ENCODE data around the gene TAS2R40. TPM values are rescaled to one million over a fixed set of nuclear protein-coding genes. Genes with fewer than 3 reads are reported as not detected.
"Not testable (repeated sequence)": the region's sequence is repeated elsewhere in the genome, so short reads cannot be mapped to it uniquely, and the experiment has no call there.

Gene TAS2R40
- not detected for total RNA-seq

DNA sequence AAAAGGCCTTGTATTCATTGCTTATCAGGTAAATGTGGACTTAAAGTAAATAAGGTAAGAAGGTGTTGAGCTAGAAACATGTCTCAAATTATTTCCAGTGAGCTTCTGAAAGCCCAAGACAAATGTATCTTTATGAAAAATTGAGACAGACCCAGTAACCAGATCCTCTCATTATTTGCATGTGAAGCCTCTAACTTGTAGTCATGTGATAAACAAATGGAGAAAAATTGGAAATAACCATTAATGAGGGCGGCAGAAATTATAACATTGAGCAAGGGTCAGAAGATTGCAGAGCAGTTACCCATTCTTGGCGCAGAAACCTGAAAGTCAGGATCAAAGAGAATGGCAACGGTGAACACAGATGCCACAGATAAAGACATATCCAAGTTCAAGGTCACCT, at the start of gene TAS2R40:
Gene TAS2R40, plus strand, starts transcription at position 301 of the 400 bp plus-strand sequence. Its CDS starts 42 bp downstream, at position 343.
- H3K9me3 ChIP-seq (ENCODE audit: low read depth, low read length), result no peaks in the 10 kb centered on the region
- H3K4me1 ChIP-seq (ENCODE audit: insufficient read depth, low read length), result peaks cover 24% of the 10 kb centered on the region
- no peak within 1 kb of the TSS for H3K4me3 ChIP-seq (ENCODE audit: low read length)
- H3K27me3 ChIP-seq (ENCODE audit: insufficient read depth, low read length), result no peaks in the 10 kb centered on the region

DNA sequence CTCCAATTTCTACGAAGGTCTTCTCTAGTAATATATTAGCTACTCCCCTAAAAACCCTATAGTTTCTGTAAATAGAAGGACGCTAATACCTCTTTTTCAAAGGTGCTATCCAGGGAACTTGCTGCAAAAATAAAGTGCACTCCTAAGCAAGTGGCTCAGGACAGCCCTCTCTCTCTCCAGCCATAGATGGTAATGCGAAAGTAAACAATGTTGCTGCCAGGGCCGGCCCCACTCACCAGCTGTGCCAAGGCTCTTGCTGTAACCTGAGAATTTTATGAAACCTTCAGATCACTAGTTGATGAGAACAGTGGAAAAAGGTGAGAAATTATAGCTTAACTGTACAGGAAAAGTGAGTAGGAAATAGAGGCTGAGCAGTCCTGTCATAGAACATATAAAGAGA, 49.5 kb upstream of the TAS2R40 start:
- peaks cover 2% of the 10 kb centered on the region for H3K9me3 ChIP-seq (ENCODE audit: low read depth, low read length)
- no peak overlapping the region for H3K4me3 ChIP-seq (ENCODE audit: low read length)
- H3K4me1 ChIP-seq (ENCODE audit: insufficient read depth, low read length), result no peaks in the 10 kb centered on the region
- no peaks in the 10 kb centered on the region for H3K27me3 ChIP-seq (ENCODE audit: insufficient read depth, low read length)

DNA sequence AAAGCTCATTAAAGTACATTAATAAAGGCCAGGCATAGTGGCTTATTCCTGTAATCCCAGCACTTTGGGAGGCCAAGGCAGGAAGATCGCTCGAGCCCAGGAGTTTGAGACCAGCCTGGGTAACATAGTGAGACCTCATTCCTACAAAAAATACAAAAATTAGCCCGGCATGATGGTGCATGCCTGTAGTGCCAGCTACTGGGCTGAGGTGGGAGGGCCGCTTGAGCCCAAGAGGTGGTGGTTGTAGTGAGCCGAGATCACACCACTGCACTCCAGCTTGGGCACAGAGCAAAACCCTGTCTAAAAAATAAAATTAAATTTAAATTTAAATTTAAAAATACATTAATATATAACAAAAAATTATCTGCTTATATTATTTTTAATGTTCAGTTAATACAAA, 45.7 kb upstream of the TAS2R40 start:
- Histone ChIP-seq H3K4me3 (ENCODE audit: low read length) (no peak overlapping the region), H3K27me3 (ENCODE audit: insufficient read depth, low read length) (no peaks in the 10 kb centered on the region), H3K4me1 (ENCODE audit: insufficient read depth, low read length) (no peaks in the 10 kb centered on the region), H3K9me3 (ENCODE audit: low read depth, low read length) (peaks cover 13% of the 10 kb centered on the region)

DNA sequence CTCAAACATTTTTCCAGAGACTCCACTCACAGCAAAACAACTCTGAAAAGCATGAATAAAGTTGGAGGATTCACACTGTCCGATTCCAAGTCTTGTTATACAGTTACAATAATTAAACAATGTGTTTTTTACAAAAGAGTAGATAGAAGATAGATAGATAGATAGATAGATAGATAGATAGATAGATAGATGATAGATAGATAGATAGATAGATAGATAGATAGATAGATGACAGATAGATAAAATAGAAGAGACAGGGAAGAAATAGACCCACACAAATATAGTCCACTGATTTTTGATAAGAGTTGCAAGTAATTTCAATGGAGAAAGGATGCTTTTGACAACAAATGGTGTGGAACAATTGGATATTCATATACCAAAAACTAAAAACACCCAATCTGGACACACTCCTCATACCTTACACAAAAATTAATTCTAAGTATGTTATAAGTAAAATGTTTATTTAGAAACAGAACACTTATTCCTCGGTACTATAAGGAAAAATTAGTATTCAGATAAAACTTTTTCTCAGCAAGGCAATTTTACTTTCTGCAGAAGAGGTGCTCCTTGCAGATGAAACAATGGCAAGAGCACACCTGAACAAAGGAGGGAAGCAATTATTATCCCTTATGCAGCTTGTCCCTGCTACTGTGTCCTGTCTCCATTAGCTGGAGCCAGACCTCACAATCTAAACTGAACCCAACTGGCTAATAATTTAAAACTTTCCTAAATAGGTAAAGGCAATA, 44.3 kb upstream of the TAS2R40 start:
- Histone ChIP-seq H3K27me3 (ENCODE audit: insufficient read depth, low read length) (no peaks in the 10 kb centered on the region), H3K9me3 (ENCODE audit: low read depth, low read length) (peaks cover 13% of the 10 kb centered on the region), H3K4me3 (ENCODE audit: low read length) (no peak overlapping the region), H3K4me1 (ENCODE audit: insufficient read depth, low read length) (no peaks in the 10 kb centered on the region)

DNA sequence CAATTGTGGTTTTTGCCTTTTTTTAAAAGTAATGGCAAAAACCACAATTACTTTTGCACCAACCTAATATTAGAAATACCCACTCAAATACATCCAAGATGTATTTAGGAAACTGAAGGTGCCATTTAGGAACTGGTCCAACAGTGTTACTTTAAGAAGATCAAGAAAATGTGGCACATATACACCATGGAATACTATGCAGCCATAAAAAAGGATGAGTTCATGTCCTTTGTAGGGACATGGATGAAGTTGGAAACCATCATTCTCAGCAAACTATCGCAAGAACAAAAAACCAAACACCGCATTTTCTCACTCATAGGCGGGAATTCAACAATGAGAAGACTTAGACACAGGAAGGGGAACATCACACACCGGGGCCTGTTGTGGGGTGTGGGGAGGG, 41.1 kb upstream of the TAS2R40 start:
- peaks cover 13% of the 10 kb centered on the region for H3K9me3 ChIP-seq (ENCODE audit: low read depth, low read length)
- H3K4me3 ChIP-seq (ENCODE audit: low read length); H3K27me3 ChIP-seq (ENCODE audit: insufficient read depth, low read length); H3K4me1 ChIP-seq (ENCODE audit: insufficient read depth, low read length): not testable (repeated sequence)

DNA sequence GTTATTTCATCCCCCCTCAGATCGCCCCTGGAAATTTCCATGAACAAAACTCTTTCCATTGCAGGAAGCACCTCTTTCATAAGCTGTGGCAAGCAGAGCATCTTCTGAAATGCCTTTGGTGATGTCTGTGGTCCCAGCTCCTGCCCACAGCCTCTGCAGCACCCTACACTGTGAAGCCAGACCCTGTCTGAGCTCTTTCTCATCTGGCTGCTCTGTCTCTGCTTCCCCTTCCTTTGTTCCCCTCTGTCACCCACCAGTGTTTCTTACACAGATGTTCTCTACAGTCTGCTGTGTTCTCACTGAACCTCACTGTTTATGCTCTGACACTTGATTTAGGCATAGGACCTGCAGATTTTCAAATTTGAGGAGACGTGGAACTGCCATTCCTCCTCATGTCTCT, 40.5 kb upstream of the TAS2R40 start:
- no peaks in the 10 kb centered on the region for H3K27me3 ChIP-seq (ENCODE audit: insufficient read depth, low read length)
- peaks cover 13% of the 10 kb centered on the region for H3K9me3 ChIP-seq (ENCODE audit: low read depth, low read length)
- H3K4me3 ChIP-seq (ENCODE audit: low read length), result no peak overlapping the region
- no peaks in the 10 kb centered on the region for H3K4me1 ChIP-seq (ENCODE audit: insufficient read depth, low read length)

DNA sequence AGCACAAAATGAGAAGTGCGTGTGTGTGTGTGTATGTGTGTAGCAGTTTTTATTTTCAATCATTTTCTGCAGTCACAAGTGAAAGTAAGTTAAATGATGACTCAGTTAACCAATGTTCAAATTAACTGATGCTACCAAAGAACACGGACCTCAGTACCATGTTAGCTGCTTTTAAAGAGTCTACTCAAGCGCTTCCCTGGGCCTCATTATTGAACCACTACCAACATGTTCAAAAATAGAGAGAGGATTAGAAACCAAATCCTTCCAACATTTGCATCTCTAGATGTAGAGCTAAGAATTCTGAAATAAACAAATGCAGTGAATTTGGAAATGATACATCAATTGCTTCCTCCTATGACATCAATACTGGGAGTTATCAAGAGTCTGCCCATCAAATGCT, 38.8 kb upstream of the TAS2R40 start, which contains the start of gene TAS2R39:
Gene TAS2R39, plus strand, starts transcription at position 396 of the 400 bp plus-strand sequence. Its CDS starts 0 bp downstream, at position 396.
- H3K4me1 ChIP-seq (ENCODE audit: insufficient read depth, low read length), result no peaks in the 10 kb centered on the region
- no peaks in the 10 kb centered on the region for H3K27me3 ChIP-seq (ENCODE audit: insufficient read depth, low read length)
- H3K4me3 ChIP-seq (ENCODE audit: low read length), result no peak within 1 kb of the TSS
- H3K9me3 ChIP-seq (ENCODE audit: low read depth, low read length), result peaks cover 4% of the 10 kb centered on the region

DNA sequence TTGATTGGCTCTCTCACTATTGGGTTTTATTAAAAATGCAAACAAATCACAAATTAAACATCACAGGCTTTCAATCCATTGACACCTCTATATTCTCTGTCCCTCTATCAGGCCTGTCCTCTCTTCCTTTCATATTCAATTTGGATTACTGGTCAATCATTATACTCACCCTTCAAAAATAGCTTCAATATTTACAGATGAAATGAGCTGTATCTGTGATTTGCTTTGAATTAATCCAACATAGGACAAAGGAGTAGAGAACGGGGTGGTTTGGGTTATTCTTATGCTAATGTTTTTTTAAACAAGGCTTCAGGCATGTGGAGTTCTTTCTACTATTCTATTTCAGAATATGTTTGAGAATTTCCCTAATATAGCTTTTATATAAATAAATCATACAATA, 36.3 kb upstream of the TAS2R40 start:
- Histone ChIP-seq H3K4me3 (ENCODE audit: low read length) (no peak overlapping the region), H3K27me3 (ENCODE audit: insufficient read depth, low read length) (no peaks in the 10 kb centered on the region), H3K9me3 (ENCODE audit: low read depth, low read length) (no peaks in the 10 kb centered on the region), H3K4me1 (ENCODE audit: insufficient read depth, low read length) (no peaks in the 10 kb centered on the region)

DNA sequence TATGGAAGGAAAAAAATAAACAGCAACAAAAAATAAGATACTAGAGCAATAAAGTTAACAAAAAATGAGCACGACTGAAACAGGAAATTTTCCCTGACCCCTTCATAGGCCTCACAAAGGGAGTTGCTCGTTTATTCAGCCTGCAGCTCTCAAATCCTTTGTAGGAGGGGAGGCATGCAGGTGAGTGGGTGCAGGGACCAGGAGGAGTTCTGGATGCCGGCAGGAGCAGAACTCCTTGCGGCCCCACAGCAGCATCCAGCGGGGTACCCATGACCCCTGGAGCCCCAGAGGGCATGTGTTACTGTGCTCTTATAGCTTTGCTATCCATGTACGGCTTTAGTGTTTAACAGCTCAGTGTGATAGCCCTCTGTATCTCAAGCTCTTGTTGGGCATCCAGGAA, 32.8 kb upstream of the TAS2R40 start:
- Histone ChIP-seq H3K4me3 (ENCODE audit: low read length) (no peak overlapping the region), H3K27me3 (ENCODE audit: insufficient read depth, low read length) (no peaks in the 10 kb centered on the region), H3K4me1 (ENCODE audit: insufficient read depth, low read length) (no peaks in the 10 kb centered on the region), H3K9me3 (ENCODE audit: low read depth, low read length) (no peaks in the 10 kb centered on the region)

DNA sequence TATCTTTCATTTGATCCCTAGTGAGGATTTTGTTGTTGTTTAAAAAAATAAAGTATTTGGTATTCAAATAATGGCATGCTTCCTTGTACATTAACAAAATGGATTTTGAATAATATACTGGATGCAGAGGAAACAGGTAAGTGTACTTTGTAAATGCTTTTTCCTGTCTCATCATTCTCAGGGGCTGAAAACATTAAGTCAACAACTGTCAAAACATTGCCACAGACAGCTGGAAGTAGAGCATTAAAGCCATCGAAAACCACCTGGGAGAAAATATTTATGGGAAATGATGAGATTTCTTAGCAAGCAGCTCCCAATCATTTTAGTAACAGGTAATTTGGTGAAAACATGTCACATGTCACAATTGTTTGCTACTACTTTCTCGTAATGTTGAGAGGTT, 28.0 kb upstream of the TAS2R40 start:
- no peaks in the 10 kb centered on the region for H3K9me3 ChIP-seq (ENCODE audit: low read depth, low read length)
- H3K4me1 ChIP-seq (ENCODE audit: insufficient read depth, low read length), result no peaks in the 10 kb centered on the region

DNA sequence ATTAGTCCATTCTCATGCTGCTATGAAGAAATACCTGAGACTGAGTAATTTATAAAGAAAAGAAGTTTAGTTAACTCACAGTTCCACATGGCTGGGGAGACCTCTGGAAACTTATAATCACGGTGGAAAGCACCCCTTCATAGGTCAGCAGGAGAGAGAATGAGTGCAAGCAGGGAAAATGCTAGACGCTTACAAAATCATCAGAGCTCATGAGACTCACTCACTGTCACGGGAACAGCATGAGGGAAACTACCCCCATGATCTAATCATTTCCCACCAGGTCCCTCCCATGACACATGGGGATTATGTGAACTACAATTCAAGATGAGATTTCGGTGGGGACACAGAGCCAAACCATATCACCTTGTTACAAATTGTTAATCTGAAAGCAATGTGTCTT, 22.8 kb upstream of the TAS2R40 start:
- H3K4me1 ChIP-seq (ENCODE audit: insufficient read depth, low read length), result no peaks in the 10 kb centered on the region
- H3K4me3 ChIP-seq (ENCODE audit: low read length), result no peak overlapping the region
- H3K9me3 ChIP-seq (ENCODE audit: low read depth, low read length), result no peaks in the 10 kb centered on the region

More for the DNA sequence above, 28.0 kb upstream of the TAS2R40 start:
- Histone ChIP-seq H3K4me3 (ENCODE audit: low read length) (no peak overlapping the region), H3K27me3 (ENCODE audit: insufficient read depth, low read length) (no peaks in the 10 kb centered on the region)

DNA sequence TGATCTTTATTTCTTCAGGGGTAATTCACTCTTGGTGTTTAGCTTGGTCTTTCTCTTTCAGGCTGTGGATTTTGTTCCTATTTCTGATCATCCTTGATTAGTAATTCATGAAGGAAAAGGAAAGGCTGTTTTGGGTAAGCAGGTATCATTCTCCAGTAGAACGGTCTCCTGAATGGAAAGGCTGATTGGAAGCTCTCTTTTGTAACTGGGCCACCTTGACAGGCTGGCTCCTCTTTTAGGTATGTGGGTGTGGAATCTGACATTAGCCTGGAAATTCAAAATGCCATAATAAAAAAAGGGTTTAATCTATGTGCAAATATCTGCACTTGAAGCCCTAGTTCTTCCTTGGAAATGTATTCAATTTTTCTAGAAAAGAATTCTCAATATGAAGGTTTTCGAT, 19.7 kb upstream of the TAS2R40 start:
- Histone ChIP-seq H3K9me3 (ENCODE audit: low read depth, low read length) (no peaks in the 10 kb centered on the region), H3K4me3 (ENCODE audit: low read length) (no peak overlapping the region), H3K4me1 (ENCODE audit: insufficient read depth, low read length) (peaks cover 27% of the 10 kb centered on the region), H3K27me3 (ENCODE audit: insufficient read depth, low read length) (no peaks in the 10 kb centered on the region)

More for the DNA sequence above, 22.8 kb upstream of the TAS2R40 start:
- H3K27me3 ChIP-seq (ENCODE audit: insufficient read depth, low read length), result no peaks in the 10 kb centered on the region

DNA sequence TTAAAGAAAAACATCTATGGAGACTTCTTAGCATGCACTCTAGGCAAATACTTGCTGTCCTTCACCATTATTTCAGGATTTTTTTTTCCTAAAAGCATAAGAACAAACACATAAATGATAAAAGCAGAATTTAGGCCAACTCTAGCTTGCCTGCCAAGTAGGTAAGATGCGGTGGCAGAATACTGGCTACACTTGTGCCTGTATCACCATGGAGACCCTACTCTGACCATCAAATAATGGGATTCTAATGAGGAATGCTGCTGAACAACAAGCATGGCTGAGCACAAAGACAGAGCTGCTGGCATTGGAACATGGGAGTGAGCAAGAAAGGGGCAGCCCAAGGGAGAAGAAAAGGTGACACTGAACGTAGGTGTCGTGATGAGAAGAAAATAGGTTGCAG, 18.5 kb upstream of the TAS2R40 start:
- Histone ChIP-seq H3K4me1 (ENCODE audit: insufficient read depth, low read length) (peaks cover 28% of the 10 kb centered on the region), H3K4me3 (ENCODE audit: low read length) (no peak overlapping the region), H3K27me3 (ENCODE audit: insufficient read depth, low read length) (no peaks in the 10 kb centered on the region), H3K9me3 (ENCODE audit: low read depth, low read length) (no peaks in the 10 kb centered on the region)

DNA sequence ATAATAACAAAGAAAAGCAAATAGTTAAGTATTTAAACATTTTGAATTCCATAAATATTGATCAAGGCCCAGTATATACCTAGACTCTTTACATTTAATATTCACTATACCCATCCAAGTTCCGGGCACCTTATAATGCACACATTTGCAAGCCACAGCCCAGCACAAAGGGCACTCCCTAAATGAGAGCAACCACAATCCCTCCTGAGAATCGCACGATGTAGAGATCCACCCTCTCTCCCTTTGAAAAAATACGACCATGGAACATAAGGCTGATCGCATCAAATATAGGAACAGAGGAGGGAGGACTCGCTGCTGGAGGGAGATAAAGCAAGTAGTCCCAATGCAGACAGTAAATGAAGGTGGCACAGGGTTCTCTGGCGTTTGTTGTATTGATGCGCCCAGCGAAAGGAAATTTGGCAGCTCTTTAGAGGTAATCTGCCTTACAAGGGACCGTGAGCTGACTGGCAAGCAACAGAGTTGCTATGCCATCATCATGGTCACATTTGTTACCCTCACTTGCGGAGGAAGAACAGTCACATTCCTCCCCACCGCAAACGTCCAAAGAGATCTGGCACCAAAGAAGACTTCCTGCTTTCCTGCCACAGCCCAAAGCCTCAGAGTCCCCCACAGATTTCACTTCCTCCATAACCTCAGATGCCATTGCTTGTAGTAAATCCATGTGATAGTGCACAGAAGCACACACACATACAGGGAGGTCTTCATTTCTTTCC, 16.1 kb upstream of the TAS2R40 start:
- Histone ChIP-seq H3K9me3 (ENCODE audit: low read depth, low read length) (no peaks in the 10 kb centered on the region), H3K27me3 (ENCODE audit: insufficient read depth, low read length) (no peaks in the 10 kb centered on the region), H3K4me1 (ENCODE audit: insufficient read depth, low read length) (peaks cover 33% of the 10 kb centered on the region), H3K4me3 (ENCODE audit: low read length) (no peak overlapping the region)

DNA sequence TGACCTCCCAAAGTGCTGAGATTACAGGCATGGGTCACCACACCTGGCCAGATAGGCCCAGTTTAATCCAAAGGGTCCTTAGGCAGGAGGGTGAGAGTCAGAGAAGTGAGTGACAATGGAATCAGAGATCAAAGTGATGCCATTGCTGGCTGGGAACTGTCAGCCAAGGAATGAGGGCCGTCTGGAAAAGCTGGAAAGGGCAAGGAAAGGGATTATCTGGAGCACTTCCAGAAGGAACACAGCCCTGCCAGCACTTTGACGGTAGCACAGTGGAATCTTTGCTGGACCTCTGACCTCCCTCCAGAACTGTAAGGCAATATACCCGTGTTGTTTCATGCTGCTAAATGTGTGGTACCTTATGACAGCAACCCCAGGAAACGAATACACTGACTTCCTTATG, 11.3 kb upstream of the TAS2R40 start:
- no peaks in the 10 kb centered on the region for H3K27me3 ChIP-seq (ENCODE audit: insufficient read depth, low read length)
- H3K9me3 ChIP-seq (ENCODE audit: low read depth, low read length), result no peaks in the 10 kb centered on the region
- no peak overlapping the region for H3K4me3 ChIP-seq (ENCODE audit: low read length)
- peaks cover 26% of the 10 kb centered on the region for H3K4me1 ChIP-seq (ENCODE audit: insufficient read depth, low read length)

DNA sequence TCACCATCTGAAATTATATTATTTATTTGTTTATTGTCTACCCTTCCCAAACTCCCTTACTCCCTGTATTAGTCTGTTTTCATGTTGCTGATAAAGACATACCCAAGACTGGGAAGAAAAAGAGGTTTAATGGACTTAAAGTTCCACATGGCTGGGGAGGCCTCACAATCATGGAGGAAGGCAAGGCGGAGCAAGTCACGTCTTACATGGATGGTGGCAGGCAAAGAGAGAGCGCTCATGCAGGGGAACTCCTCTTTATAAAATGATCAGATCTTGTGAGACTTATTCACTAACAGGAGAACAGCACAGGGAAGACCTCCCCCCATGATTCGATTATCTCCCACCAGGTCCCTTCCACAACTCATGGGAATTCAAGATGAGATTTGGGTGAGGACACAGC, 8.4 kb upstream of the TAS2R40 start:
- H3K4me1 ChIP-seq (ENCODE audit: insufficient read depth, low read length); H3K27me3 ChIP-seq (ENCODE audit: insufficient read depth, low read length); H3K9me3 ChIP-seq (ENCODE audit: low read depth, low read length); H3K4me3 ChIP-seq (ENCODE audit: low read length): not testable (repeated sequence)
